Naive thymus-derived CD4-positive, alpha-beta T cell (primary cell): ENCODE measurements around the gene FHL5. TPM values are rescaled to one million over a fixed set of nuclear protein-coding genes. Genes with fewer than 3 reads are reported as not detected.
A peak's percentile ranks its signal among the peaks of the same experiment; 100 is the strongest.

ENCODE experiments used
- ATAC-seq: fragments of 150-1000 bp; cut with Tn5 transposase; 2 replicates; pipeline ENCODE4 v1.10.0; 2021; ENCODE audit warnings: mild to moderate bottlenecking, moderate library complexity
- CTCF ChIA-PET: fragments of 350-600 bp; sonication (Branson Sonifier 250); formaldehyde crosslinking; loops from one replicate; lab custom pipeline; 2021; ENCODE audit warnings: antibody characterized with exemption; lab: Charles Lee
- POLR2A ChIA-PET: fragments of 350-600 bp; sonication (Branson Sonifier 250); formaldehyde crosslinking; loops from one replicate; lab custom pipeline; 2021; ENCODE audit warnings: antibody characterized with exemption, inconsistent platforms; lab: Charles Lee
- DNase-seq, 9 donors: peaks; one replicate each; pipeline versions ENCODE4 v3.0.0 to v3.0.0-alpha.2; 2020 to 2022; ENCODE audit warnings: mixed read lengths in 1 of 9
- H3K27ac ChIP-seq: one replicate; pipeline ENCODE4 v1.7.0; 2013; ENCODE audit warnings: mild to moderate bottlenecking, low read depth, low read length, moderate library complexity
- H3K27me3 ChIP-seq, 2 donors: one replicate each; pipeline ENCODE4 v1.7.0; 2013; ENCODE audit warnings: low read length in 2 of 2, mild to moderate bottlenecking in 2 of 2, moderate library complexity in 2 of 2; ENCODE audit not compliant: control insufficient read depth in 2 of 2, insufficient read depth in 2 of 2
- H3K36me3 ChIP-seq, 3 experiments: 1 replicate in 2 of 3; 2 replicates in 1 of 3; pipeline ENCODE4 v1.7.0; 2013; ENCODE audit warnings: low read length in 3 of 3, mild to moderate bottlenecking in 3 of 3, moderate library complexity in 1 of 3; ENCODE audit not compliant: insufficient read depth in 3 of 3, control insufficient read depth in 2 of 3
- H3K4me1 ChIP-seq, 2 donors: one replicate each; pipeline ENCODE4 v1.7.0; 2013; ENCODE audit warnings: low read length in 2 of 2, mild to moderate bottlenecking in 2 of 2, moderate library complexity in 1 of 2; ENCODE audit not compliant: control insufficient read depth in 2 of 2, insufficient read depth in 2 of 2
- H3K4me3 ChIP-seq: 2 replicates; pipeline ENCODE4 v1.7.0; 2013; ENCODE audit warnings: mild to moderate bottlenecking, low read length
- H3K9me3 ChIP-seq, 3 experiments: 1 replicate in 2 of 3; 2 replicates in 1 of 3; pipeline ENCODE4 v1.7.0; 2013; ENCODE audit warnings: low read length in 3 of 3; ENCODE audit not compliant: control insufficient read depth in 2 of 3
- H3K27ac Mint-ChIP-seq, 9 donors: one replicate each; pipeline ENCODE4 v1.8.0; 2020 to 2022; ENCODE audit warnings: mixed read lengths in 9 of 9, mild to moderate bottlenecking in 8 of 9, moderate library complexity in 5 of 9, inconsistent platforms in 2 of 9
- H3K27me3 Mint-ChIP-seq, 5 donors: one replicate each; pipeline ENCODE4 v1.8.0; 2021 to 2022; ENCODE audit warnings: mixed read lengths in 5 of 5, mild to moderate bottlenecking in 1 of 5
- H3K36me3 Mint-ChIP-seq, 5 donors: one replicate each; pipeline ENCODE4 v1.8.0; 2020 to 2022; ENCODE audit warnings: mixed read lengths in 5 of 5, mild to moderate bottlenecking in 3 of 5, inconsistent platforms in 1 of 5
- H3K4me1 Mint-ChIP-seq, 7 donors: one replicate each; pipeline ENCODE4 v1.8.0; 2020 to 2022; ENCODE audit warnings: mixed read lengths in 7 of 7, mild to moderate bottlenecking in 3 of 7, inconsistent platforms in 1 of 7
- H3K4me3 Mint-ChIP-seq, 10 donors: one replicate each; pipeline ENCODE4 v1.8.0; 2020 to 2022; ENCODE audit warnings: mild to moderate bottlenecking in 10 of 10, mixed read lengths in 10 of 10, moderate library complexity in 6 of 10, inconsistent platforms in 2 of 10
- H3K9me3 Mint-ChIP-seq, 11 donors: one replicate each; pipeline ENCODE4 v1.8.0; 2020 to 2022; ENCODE audit warnings: mixed read lengths in 11 of 11, mild to moderate bottlenecking in 4 of 11, inconsistent platforms in 1 of 11, moderate library complexity in 1 of 11
- intact Hi-C, 2 donors: fragments of 100-400 bp; cut with micrococcal nuclease; formaldehyde crosslinking; loops; one replicate each; pipeline ENCODE4 v1.15.1; 2023
- polyA plus RNA-seq, 2 donors: library from polyadenylated mRNA; unstranded; fragments of 300-500 nt; fragmentation: Illumina TruSeq; gene quantifications; one replicate each; pipeline ENCODE4 v1.2.3, GENCODE V29; 2021
- total RNA-seq, 6 experiments: library from RNA in 5 of 6; stranded (reverse) in 5 of 6; gene quantifications; 1 replicate in 5 of 6; 2 replicates in 1 of 6; pipeline ENCODE4 v1.2.3 and lab custom pipeline; 2021 to 2026

Gene FHL5, protein sequence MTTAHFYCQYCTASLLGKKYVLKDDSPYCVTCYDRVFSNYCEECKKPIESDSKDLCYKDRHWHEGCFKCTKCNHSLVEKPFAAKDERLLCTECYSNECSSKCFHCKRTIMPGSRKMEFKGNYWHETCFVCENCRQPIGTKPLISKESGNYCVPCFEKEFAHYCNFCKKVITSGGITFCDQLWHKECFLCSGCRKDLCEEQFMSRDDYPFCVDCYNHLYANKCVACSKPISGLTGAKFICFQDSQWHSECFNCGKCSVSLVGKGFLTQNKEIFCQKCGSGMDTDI
- total RNA-seq, result not detected
- not detected for polyA plus RNA-seq
- not detected for total RNA-seq (lab: John Stamatoyannopoulos, UW)

GRCh38 chr6:96562886-96563285, at the start of gene FHL5:
FHL5 (plus strand) TSS chr6:96563128; CDS start chr6:96603614, 40,486 bp downstream.
- intact Hi-C loops, result no loop called here
- Mint-ChIP-seq H3K27ac (no peak within 1 kb of the TSS), H3K27me3 (peaks cover 0 to 28% (median 2%) of the 10 kb centered on the region in 5 donors), H3K9me3 (peaks cover 0 to 4% (median 0%) of the 10 kb centered on the region in 11 donors), H3K4me1 (peaks cover 0 to 5% (median 0%) of the 10 kb centered on the region in 7 donors), H3K4me3 (no peak within 1 kb of the TSS), H3K36me3 (no peaks in the 10 kb centered on the region)
- H3K4me3 ChIP-seq, result no peak within 1 kb of the TSS
- no peaks in the 10 kb centered on the region for H3K9me3 ChIP-seq
- H3K27me3 ChIP-seq, result no peaks in the 10 kb centered on the region
- no peaks in the 10 kb centered on the region for H3K4me1 ChIP-seq
- H3K27ac ChIP-seq, result no peak within 1 kb of the TSS
- no peak for DNase-seq
- ChIA-PET CTCF (no interaction called here), POLR2A (interaction anchor here (0.6 kb wide), 1 partner anchor 45 kb away, joined by 3 read pairs; no protein-coding TSS in a partner anchor)
- no peak for ATAC-seq
- no peaks in the 10 kb centered on the region for H3K36me3 ChIP-seq

- POLR2A ChIA-PET, result interaction anchor here (1.0 kb wide), 1 partner anchor 53 kb away, joined by 3 read pairs; no protein-coding TSS in a partner anchor
- intact Hi-C loops, result loop anchor here (1.0 to 10.0 kb wide), 8 partner anchors 21 to 1086 kb away; partner anchors contain the start of genes MMS22L (in 2 of the 2), NDUFAF4 (in 2 of the 2), GPR63 (in 1 of the 2) and KLHL32 (in 1 of the 2)
These were observed 42.5 kb upstream of the FHL5 start for GRCh38 chr6:96520171-96521115.

GRCh38 chr6:96521306-96521643, 41.7 kb upstream of the FHL5 start:
- no peaks in the 10 kb centered on the region for H3K9me3 Mint-ChIP-seq
- H3K4me3 Mint-ChIP-seq, result peak overlapping the region; percentile 96 to 100 (median 98)
- intact Hi-C loops, result loop anchor here (1.0 to 10.0 kb wide), 8 partner anchors 22 to 1086 kb away; partner anchors contain the start of genes MMS22L (in 2 of the 2), NDUFAF4 (in 2 of the 2), GPR63 (in 1 of the 2) and KLHL32 (in 1 of the 2)
- peak overlapping the region; percentile 98 to 100 (median 100) for H3K27ac Mint-ChIP-seq
- no peaks in the 10 kb centered on the region for H3K27me3 ChIP-seq
- ChIA-PET CTCF (no interaction called here), POLR2A (interaction anchor here (0.7 to 1.0 kb wide), 2 partner anchors 54 to 944 kb away, joined by 3 read pairs; no protein-coding TSS in a partner anchor)
- peak overlapping the region; percentile 98 for H3K27ac ChIP-seq
- H3K4me3 ChIP-seq, result peak overlapping the region; percentile 98
- peaks cover 11 to 44% (median 34%) of the 10 kb centered on the region in 7 donors for H3K4me1 Mint-ChIP-seq
- peaks cover 0 to 11% (median 3%) of the 10 kb centered on the region in 3 experiments for H3K36me3 ChIP-seq
- ATAC-seq, result no peak
- peaks cover 0 to 11% (median 3%) of the 10 kb centered on the region in 5 donors for H3K36me3 Mint-ChIP-seq
- DNase-seq, result no peak
- no peaks in the 10 kb centered on the region for H3K27me3 Mint-ChIP-seq
- peaks cover 13 to 19% of the 10 kb centered on the region in 2 donors for H3K4me1 ChIP-seq
- H3K9me3 ChIP-seq, result no peaks in the 10 kb centered on the region

More at GRCh38 chr6:96520171-96521115, 42.5 kb upstream of the FHL5 start:
- peak overlapping the region; percentile 96 to 100 (median 98) for H3K4me3 Mint-ChIP-seq
- peaks cover 13 to 19% of the 10 kb centered on the region in 2 donors for H3K4me1 ChIP-seq
- H3K36me3 ChIP-seq, result peaks cover 0 to 5% (median 3%) of the 10 kb centered on the region in 3 experiments
- DNase-seq, result peak in 2 of 9 donors; percentile 1 to 12
- H3K27ac Mint-ChIP-seq, result peak overlapping the region; percentile 37 to 100 (median 100)
- no peaks in the 10 kb centered on the region for H3K27me3 ChIP-seq
- ATAC-seq, result no peak
- H3K27ac ChIP-seq, result peak overlapping the region; percentile 98
- peaks cover 11 to 41% (median 32%) of the 10 kb centered on the region in 7 donors for H3K4me1 Mint-ChIP-seq
- no peaks in the 10 kb centered on the region for H3K9me3 ChIP-seq
- H3K4me3 ChIP-seq, result peak overlapping the region; percentile 98
- peaks cover 0 to 8% (median 0%) of the 10 kb centered on the region in 5 donors for H3K36me3 Mint-ChIP-seq
- H3K27me3 Mint-ChIP-seq, result no peaks in the 10 kb centered on the region
- CTCF ChIA-PET, result no interaction called here
- no peaks in the 10 kb centered on the region for H3K9me3 Mint-ChIP-seq

GRCh38 chr6:96521644-96522464, 41.1 kb upstream of the FHL5 start, which contains the start of gene UFL1:
UFL1 (plus strand) TSS chr6:96521806; CDS start chr6:96521874, 68 bp downstream.
- ATAC-seq (peak; percentile 97), DNase-seq (peak; percentile 84 to 97 (median 93))
- peaks cover 13 to 19% of the 10 kb centered on the region in 2 donors for H3K4me1 ChIP-seq
- Mint-ChIP-seq H3K4me3 (peak within 1 kb of the TSS; percentile 96 to 100 (median 98)), H3K9me3 (no peaks in the 10 kb centered on the region), H3K4me1 (peaks cover 11 to 49% (median 35%) of the 10 kb centered on the region in 7 donors), H3K27me3 (no peaks in the 10 kb centered on the region), H3K27ac (peak within 1 kb of the TSS; percentile 98 to 100 (median 100)), H3K36me3 (peaks cover 0 to 11% (median 6%) of the 10 kb centered on the region in 5 donors)
- no peaks in the 10 kb centered on the region for H3K27me3 ChIP-seq
- POLR2A ChIA-PET, result interaction anchor here (0.6 to 1.1 kb wide), 8 partner anchors 9 to 945 kb away, joined by 3 to 5 read pairs (median 3); partner anchors contain the start of genes GPR63 and KLHL32
- H3K36me3 ChIP-seq, result peaks cover 0 to 14% (median 3%) of the 10 kb centered on the region in 3 experiments
- no peaks in the 10 kb centered on the region for H3K9me3 ChIP-seq
- CTCF ChIA-PET, result no interaction called here
- peak within 1 kb of the TSS; percentile 98 for H3K4me3 ChIP-seq
- intact Hi-C loops, result loop anchor here (1.0 to 10.0 kb wide), 8 partner anchors 23 to 1087 kb away; partner anchors contain the start of genes KLHL32 (in 2 of the 2), MANEA (in 2 of the 2), MMS22L (in 2 of the 2) and NDUFAF4 (in 2 of the 2)
- H3K27ac ChIP-seq, result peak within 1 kb of the TSS; percentile 98

- no peak for ATAC-seq
These were observed 40.4 kb upstream of the FHL5 start for GRCh38 chr6:96522465-96523009.

More at GRCh38 chr6:96522465-96523009, 40.4 kb upstream of the FHL5 start:
- intact Hi-C loops, result loop anchor here (1.0 to 10.0 kb wide), 3 partner anchors 402 to 1088 kb away; partner anchors contain the start of genes KLHL32 (in 1 of the 2) and MANEA (in 1 of the 2)
- Mint-ChIP-seq H3K4me3 (peak overlapping the region; percentile 96 to 100 (median 98)), H3K27ac (peak overlapping the region; percentile 98 to 100 (median 100)), H3K27me3 (no peaks in the 10 kb centered on the region), H3K36me3 (peaks cover 0 to 15% (median 10%) of the 10 kb centered on the region in 5 donors), H3K9me3 (no peaks in the 10 kb centered on the region), H3K4me1 (peaks cover 11 to 49% (median 38%) of the 10 kb centered on the region in 7 donors)
- ChIA-PET CTCF (no interaction called here), POLR2A (interaction anchor here (0.6 to 1.1 kb wide), 6 partner anchors 8 to 946 kb away, joined by 3 to 5 read pairs (median 4); partner anchors contain the start of genes GPR63 and KLHL32)
- no peaks in the 10 kb centered on the region for H3K27me3 ChIP-seq
- peaks cover 0 to 14% (median 3%) of the 10 kb centered on the region in 3 experiments for H3K36me3 ChIP-seq
- peak overlapping the region; percentile 98 for H3K4me3 ChIP-seq
- H3K4me1 ChIP-seq, result peaks cover 13 to 19% of the 10 kb centered on the region in 2 donors
- H3K9me3 ChIP-seq, result no peaks in the 10 kb centered on the region
- peak overlapping the region; percentile 98 for H3K27ac ChIP-seq
- DNase-seq, result peak in 1 of 9 donors; percentile 29
